ENCODE results near the gene IGFBP3. TPM values are rescaled to one million over a fixed set of nuclear protein-coding genes. Genes with fewer than 3 reads are reported as not detected.

Gene IGFBP3, protein sequence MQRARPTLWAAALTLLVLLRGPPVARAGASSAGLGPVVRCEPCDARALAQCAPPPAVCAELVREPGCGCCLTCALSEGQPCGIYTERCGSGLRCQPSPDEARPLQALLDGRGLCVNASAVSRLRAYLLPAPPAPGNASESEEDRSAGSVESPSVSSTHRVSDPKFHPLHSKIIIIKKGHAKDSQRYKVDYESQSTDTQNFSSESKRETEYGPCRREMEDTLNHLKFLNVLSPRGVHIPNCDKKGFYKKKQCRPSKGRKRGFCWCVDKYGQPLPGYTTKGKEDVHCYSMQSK
- 34.3 and 660 TPM in 2 replicates for total RNA-seq

DNA sequence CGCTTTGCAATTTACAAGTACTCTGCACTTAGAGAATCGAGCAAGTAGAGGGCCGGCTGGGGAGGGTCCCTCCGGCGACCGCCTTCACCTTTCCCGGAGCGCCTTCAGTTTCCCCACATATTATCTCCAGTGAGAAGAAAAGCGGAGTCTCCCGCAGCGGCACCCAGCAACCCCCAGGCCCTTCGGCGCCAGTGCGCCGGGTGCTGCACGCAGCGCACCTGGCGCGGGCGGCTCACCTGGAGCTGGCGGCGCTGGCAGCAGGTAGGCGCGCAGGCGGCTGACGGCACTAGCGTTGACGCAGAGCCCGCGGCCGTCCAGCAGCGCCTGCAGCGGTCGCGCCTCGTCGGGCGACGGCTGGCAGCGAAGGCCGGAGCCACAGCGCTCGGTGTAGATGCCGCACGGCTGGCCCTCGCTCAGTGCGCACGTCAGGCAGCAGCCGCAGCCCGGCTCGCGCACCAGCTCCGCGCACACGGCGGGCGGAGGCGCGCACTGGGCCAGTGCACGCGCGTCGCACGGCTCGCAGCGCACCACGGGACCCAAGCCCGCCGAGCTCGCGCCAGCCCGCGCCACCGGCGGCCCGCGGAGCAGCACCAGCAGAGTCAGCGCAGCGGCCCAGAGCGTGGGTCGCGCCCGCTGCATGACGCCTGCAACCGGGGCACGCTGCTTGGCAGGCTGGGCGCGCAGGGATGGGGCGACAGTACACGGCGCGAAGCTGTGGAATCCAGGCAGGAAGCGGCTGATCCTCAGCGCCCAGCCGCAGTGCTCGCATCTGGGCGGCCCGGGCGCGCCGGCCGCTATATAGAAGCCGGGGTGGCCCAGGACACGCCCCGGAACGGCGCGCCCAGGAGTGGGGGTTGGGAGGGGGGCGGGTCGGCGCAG, at the start of gene IGFBP3:
TSS of gene IGFBP3 (minus strand) at position 771 of the 879 bp plus-strand sequence. CDS start at position 639, 132 bp downstream.

DNA sequence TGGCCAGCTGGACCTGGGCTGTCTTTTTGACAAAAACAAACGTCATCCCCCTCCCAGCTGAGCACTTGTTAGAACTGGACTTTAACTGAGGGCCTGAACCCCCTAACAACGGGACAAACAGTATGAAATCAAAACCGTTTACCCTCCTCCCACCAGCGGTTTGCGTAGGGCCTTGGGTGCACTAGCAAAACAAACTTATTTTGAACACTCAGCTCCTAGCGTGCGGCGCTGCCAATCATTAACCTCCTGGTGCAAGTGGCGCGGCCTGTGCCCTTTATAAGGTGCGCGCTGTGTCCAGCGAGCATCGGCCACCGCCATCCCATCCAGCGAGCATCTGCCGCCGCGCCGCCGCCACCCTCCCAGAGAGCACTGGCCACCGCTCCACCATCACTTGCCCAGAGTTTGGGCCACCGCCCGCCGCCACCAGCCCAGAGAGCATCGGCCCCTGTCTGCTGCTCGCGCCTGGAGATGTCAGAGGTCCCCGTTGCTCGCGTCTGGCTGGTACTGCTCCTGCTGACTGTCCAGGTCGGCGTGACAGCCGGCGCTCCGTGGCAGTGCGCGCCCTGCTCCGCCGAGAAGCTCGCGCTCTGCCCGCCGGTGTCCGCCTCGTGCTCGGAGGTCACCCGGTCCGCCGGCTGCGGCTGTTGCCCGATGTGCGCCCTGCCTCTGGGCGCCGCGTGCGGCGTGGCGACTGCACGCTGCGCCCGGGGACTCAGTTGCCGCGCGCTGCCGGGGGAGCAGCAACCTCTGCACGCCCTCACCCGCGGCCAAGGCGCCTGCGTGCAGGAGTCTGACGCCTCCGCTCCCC, 32.7 kb downstream of the IGFBP3 start, which contains the start of gene IGFBP1:
TSS of gene IGFBP1 (plus strand) at position 304 of the 808 bp plus-strand sequence. CDS start at position 469, 165 bp downstream.

DNA sequence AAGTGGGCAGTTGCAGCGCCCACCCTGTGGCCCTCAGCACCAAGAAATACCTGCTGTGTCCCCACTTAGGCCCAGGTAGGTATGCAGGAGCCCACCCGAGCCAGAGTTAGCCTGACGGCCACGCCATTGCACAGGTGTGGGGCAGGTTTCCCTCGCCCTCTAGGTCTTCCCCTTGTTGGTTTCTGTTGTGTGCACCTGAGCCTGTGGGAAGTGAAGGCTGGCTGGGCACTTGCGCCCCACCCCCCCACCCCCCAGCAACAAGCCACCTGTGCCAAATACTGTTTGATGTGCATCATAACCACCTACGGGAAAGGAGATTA, 48.1 kb downstream of the IGFBP3 start, which contains the start of gene CCDC201:
TSS of gene CCDC201 (minus strand) at position 48 of the 320 bp plus-strand sequence. CDS start 75 bp downstream, outside the sequence.

Other genes starting within 250 kb of the IGFBP3 start
- not detected in 2 replicates for gene CCDC201, start 48.2 kb downstream of the IGFBP3 start, total RNA-seq
- gene IGFBP1, start 32.8 kb downstream of the IGFBP3 start, total RNA-seq: not detected in 2 replicates

All from epithelial cell of alveolus of lung (primary cell).